GM12873 (cell line): ENCODE measurements around the gene TEAD3.

Experiments used
- CTCF ChIP-seq: IDR thresholded peaks from 2 replicates; pipeline ENCODE4 v1.5.1; 2012; ENCODE audit warnings: low read depth, mild to moderate bottlenecking, moderate library complexity, low read length, control low read depth; ENCODE audit not compliant: insufficient read depth; ENCODE audit errors: missing control alignments

The TEAD3 gene

GRCh38 chr6:35463292-35463691 lies 33.6 kb downstream of the TEAD3 start:
- no peak for TF ChIP-seq CTCF

GRCh38 chr6:35461270-35461669 lies 35.6 kb downstream of the TEAD3 start:
- no peak for TF ChIP-seq CTCF

GRCh38 chr6:35457907-35458306 lies 39.0 kb downstream of the TEAD3 start:
- no peak for TF ChIP-seq CTCF

GRCh38 chr6:35454391-35455110 lies 42.3 kb downstream of the TEAD3 start:
- no peak for TF ChIP-seq CTCF

GRCh38 chr6:35453236-35453635 lies 43.6 kb downstream of the TEAD3 start:
- no peak for TF ChIP-seq CTCF

- TF ChIP-seq CTCF: no peak
Observed at GRCh38 chr6:35452183-35453090, 44.4 kb downstream of the TEAD3 start, which contains the start of gene FANCE. FANCE (plus strand) TSS chr6:35452338; CDS start chr6:35452546, 208 bp downstream.
